ENCODE results near the gene TMED3. TPM values are rescaled to one million over a fixed set of nuclear protein-coding genes. Genes with fewer than 3 reads are reported as not detected.
A peak's percentile ranks its signal among the peaks of the same experiment; 100 is the strongest.

Gene TMED3
- total and polyA plus RNA-seq, 2 donors from 2014 or later = 40.5 to 105 TPM

GRCh38 chr15:79265987-79266579 is 44.8 kb upstream of the TMED3 start:
- FAIRE-seq = no peak
- no peaks in the 10 kb centered on the region for H3K27me3 ChIP-seq (ENCODE audit: control insufficient read depth, insufficient read depth, low read length)
- H3K27ac ChIP-seq (ENCODE audit: low read depth in 2 of 2, low read length in 2 of 2) = no peak overlapping the region
- no peak overlapping the region for H3K9ac ChIP-seq (ENCODE audit: low read length in 3 of 3)
- intact Hi-C loops (cut with DNase I) = no loop called here
- no peaks in the 10 kb centered on the region for H3K4me1 ChIP-seq (ENCODE audit: control insufficient read depth in 2 of 3, insufficient read depth in 2 of 3, low read depth in 1 of 3, low read length in 3 of 3)
- H3K9me3 ChIP-seq (ENCODE audit: control insufficient read depth in 2 of 3, insufficient read depth in 1 of 3, low read length in 3 of 3) = no peaks in the 10 kb centered on the region
- DNase-seq = no peak
- TF ChIP-seq CTCF (IDR thresholded peaks at IDR 0.05; ENCODE audit: borderline replicate concordance, extremely low read depth, insufficient read depth) = no peak
- no peaks in the 10 kb centered on the region for H3K36me3 ChIP-seq (ENCODE audit: control insufficient read depth in 2 of 3, insufficient read depth in 3 of 3, low read length in 3 of 3)
- no peak overlapping the region for H3K4me3 ChIP-seq (ENCODE audit: low read length in 3 of 3)

- H3K27me3 ChIP-seq (ENCODE audit: control insufficient read depth, insufficient read depth, low read length) = peaks cover 18% of the 10 kb centered on the region
- no peaks in the 10 kb centered on the region for H3K36me3 ChIP-seq (ENCODE audit: control insufficient read depth in 2 of 3, insufficient read depth in 3 of 3, low read length in 3 of 3)
- TF ChIP-seq CTCF (IDR thresholded peaks at IDR 0.05; ENCODE audit: borderline replicate concordance, extremely low read depth, insufficient read depth) = no peak
- H3K4me1 ChIP-seq (ENCODE audit: control insufficient read depth in 2 of 3, insufficient read depth in 2 of 3, low read depth in 1 of 3, low read length in 3 of 3) = no peaks in the 10 kb centered on the region
- FAIRE-seq (no peak), DNase-seq (peak in 1 of 5 donors; percentile 22)
- no peak within 1 kb of the TSS for H3K4me3 ChIP-seq (ENCODE audit: low read length in 3 of 3)
- no peak within 1 kb of the TSS for H3K9ac ChIP-seq (ENCODE audit: low read length in 3 of 3)
- intact Hi-C loops (cut with DNase I) = no loop called here
- peaks cover 0 to 4% (median 0%) of the 10 kb centered on the region in 3 donors for H3K9me3 ChIP-seq (ENCODE audit: control insufficient read depth in 2 of 3, insufficient read depth in 1 of 3, low read length in 3 of 3)
- H3K27ac ChIP-seq (ENCODE audit: low read depth in 2 of 2, low read length in 2 of 2) = no peak within 1 kb of the TSS
These were observed 28.3 kb upstream of the TMED3 start, which contains the start of gene ANKRD34C for GRCh38 chr15:79282371-79283251. TSS of gene ANKRD34C (plus strand) at chr15:79282722. CDS start at chr15:79293285, 10,563 bp downstream.

GRCh38 chr15:79283252-79284048 is 27.5 kb upstream of the TMED3 start:
- H3K27ac ChIP-seq (ENCODE audit: low read depth in 2 of 2, low read length in 2 of 2) = no peak overlapping the region
- H3K9ac ChIP-seq (ENCODE audit: low read length in 3 of 3) = no peak overlapping the region
- peaks cover 0 to 4% (median 0%) of the 10 kb centered on the region in 3 donors for H3K9me3 ChIP-seq (ENCODE audit: control insufficient read depth in 2 of 3, insufficient read depth in 1 of 3, low read length in 3 of 3)
- H3K27me3 ChIP-seq (ENCODE audit: control insufficient read depth, insufficient read depth, low read length) = peaks cover 18% of the 10 kb centered on the region
- no peak for FAIRE-seq
- H3K36me3 ChIP-seq (ENCODE audit: control insufficient read depth in 2 of 3, insufficient read depth in 3 of 3, low read length in 3 of 3) = no peaks in the 10 kb centered on the region
- intact Hi-C loops (cut with DNase I) = no loop called here
- no peaks in the 10 kb centered on the region for H3K4me1 ChIP-seq (ENCODE audit: control insufficient read depth in 2 of 3, insufficient read depth in 2 of 3, low read depth in 1 of 3, low read length in 3 of 3)
- no peak for TF ChIP-seq CTCF (IDR thresholded peaks at IDR 0.05; ENCODE audit: borderline replicate concordance, extremely low read depth, insufficient read depth)
- H3K4me3 ChIP-seq (ENCODE audit: low read length in 3 of 3) = no peak overlapping the region
- peak in 4 of 5 donors; percentile 76 to 85 (median 83) for DNase-seq

Data from kidney (tissue), 14 donors.